DMS153 treated with DMSO at 0.1 percent for 48 hours (cell line): ENCODE results near the gene SNPH.
"Not testable (repeated sequence)": the region's sequence is repeated elsewhere in the genome, so short reads cannot be mapped to it uniquely, and the experiment has no call there.

ENCODE experiments used
- DNase-seq: peaks from one replicate; lab custom pipeline; 2025; ENCODE audit not compliant: unreplicated experiment; lab: John Stamatoyannopoulos, UW

The SNPH gene, protein sequence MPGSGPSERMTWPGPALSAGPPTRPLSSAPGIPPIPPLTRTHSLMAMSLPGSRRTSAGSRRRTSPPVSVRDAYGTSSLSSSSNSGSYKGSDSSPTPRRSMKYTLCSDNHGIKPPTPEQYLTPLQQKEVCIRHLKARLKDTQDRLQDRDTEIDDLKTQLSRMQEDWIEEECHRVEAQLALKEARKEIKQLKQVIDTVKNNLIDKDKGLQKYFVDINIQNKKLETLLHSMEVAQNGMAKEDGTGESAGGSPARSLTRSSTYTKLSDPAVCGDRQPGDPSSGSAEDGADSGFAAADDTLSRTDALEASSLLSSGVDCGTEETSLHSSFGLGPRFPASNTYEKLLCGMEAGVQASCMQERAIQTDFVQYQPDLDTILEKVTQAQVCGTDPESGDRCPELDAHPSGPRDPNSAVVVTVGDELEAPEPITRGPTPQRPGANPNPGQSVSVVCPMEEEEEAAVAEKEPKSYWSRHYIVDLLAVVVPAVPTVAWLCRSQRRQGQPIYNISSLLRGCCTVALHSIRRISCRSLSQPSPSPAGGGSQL

DNA sequence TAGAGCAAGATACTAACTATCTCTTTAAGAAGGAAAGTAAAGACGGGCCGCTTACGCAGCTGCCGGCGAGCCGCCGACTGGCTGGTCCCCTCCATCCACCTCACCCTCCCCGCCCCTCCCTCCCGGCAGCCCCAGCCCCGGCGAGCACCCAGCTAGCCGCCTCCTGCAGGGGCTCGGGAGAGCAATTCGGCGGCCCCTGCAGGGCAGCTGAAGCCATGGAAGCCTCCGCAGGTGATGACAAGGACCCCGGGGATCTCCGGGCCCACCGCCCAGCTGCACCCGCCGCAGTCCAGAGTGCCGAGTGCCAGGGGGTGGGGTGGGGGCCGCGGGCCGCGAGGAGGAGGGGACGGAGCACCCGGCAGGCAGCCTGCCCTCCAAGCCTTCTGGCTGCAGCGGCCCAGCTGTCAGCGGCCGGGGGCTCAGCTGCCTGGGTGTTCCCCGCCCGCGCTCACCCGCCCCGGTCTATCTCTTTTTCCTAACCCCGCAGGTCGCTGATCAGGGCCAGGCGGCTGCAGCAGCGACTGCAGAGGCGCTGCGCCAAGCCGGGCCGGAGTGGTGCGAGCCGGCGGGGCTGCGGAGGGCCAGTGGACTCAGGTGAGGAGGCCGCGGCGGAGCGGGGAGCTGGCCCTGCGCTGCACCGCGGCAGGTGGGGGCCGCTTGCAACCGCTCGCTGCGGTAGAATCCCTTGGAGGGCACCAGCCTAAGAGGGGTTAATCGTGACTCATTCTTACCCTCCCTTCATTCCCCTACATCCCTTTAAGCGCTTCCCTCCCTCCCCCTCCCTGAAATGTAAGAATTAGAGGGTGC, at the start of gene SNPH:
SNPH (plus strand) TSS at position 128 of the 807 bp plus-strand sequence. CDS start 29,946 bp downstream, outside the sequence.
- DNase-seq = peak; percentile 11

DNA sequence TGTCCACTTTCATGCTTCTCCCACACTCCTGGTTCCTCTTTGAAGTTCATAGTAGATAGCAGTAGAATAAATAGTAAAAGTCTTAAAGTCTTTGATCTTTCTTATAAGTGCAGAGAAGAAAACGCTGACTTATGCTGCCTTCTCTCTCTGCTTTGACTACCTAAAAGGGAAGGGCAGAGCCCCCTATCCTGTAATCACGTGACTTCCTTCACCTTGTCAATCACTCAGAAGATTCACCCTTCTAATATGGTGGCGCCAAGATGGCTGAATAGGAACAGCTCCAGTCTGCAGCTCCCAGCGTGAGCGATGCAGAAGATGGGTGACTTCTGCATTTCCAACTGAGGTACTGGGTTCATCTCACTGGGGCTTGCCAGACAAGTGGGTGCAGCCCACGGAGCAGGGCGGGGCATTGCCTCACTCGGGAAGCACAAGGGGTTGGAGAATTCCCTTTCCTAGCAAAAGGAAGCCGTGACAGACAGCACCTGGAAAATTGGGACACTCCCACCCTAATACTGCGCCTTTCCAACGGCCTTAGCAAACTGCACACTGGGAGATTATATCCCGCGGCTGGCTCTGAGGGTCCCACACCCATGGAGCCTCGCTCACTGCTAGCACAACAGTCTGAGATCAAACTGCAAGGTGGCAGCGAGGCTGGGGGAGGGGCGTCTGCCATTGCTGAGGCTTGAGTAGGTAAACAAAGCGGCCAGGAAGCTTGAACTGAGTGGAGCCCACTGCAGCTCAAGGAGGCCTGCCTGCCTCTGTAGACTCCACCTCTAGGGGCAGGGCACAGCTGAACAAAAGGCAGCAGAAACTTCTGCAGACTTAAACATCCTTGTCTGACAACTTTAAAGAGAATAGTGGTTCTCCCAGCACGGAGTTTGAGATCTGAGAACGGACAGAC, 49.3 kb upstream of the SNPH start:
- not testable (repeated sequence) for DNase-seq

DNA sequence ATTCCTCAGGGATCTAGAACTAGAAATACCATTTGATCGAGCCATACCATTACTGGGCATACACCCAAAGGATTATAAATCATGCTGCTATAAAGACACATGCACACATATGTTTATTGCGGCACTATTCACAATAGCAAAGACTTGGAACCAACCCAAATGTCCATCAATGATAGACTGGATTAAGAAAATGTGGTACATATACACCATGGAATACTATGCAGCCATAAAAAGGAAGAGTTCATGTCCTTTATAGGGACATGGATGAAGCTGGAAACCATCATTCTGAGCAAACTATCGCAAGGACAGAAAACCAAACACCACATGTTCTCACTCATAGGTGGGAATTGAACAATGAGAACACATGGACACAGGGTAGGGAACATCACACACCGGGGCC, 43.3 kb upstream of the SNPH start:
- not testable (repeated sequence) for DNase-seq

DNA sequence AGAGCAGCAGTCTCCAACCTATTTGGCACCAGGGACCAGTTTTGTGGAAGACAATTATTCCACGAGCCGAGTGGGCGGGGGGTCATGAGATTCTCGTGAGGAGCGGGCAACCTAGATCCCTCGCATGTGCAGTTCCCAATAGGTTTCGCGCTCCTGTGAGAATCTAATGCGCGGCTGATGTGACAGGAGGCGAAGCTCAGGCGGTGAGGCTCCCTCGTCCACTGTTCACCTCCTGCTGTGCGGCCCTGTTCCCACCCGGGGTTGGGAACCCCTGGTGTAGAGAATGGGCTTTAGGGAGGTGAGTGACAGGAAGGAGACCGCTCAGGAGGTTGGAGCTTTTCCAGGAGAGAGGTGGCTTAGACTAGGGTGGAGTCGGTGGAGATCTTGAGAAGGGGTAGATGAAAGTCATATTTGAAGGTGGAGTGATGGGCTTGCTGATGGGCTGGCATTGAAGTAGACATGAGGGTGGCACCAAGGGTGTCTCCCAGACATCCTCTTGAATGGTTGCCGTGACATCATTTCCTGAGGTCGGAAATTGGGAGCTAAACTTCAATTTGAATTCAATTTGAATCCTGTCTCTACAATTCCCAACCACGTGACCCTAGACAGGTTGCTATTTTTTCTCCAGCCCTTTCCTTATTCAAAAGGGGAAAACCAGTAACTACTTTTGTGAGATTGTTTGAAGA, 41.7 kb upstream of the SNPH start:
- DNase-seq = no peak

DNA sequence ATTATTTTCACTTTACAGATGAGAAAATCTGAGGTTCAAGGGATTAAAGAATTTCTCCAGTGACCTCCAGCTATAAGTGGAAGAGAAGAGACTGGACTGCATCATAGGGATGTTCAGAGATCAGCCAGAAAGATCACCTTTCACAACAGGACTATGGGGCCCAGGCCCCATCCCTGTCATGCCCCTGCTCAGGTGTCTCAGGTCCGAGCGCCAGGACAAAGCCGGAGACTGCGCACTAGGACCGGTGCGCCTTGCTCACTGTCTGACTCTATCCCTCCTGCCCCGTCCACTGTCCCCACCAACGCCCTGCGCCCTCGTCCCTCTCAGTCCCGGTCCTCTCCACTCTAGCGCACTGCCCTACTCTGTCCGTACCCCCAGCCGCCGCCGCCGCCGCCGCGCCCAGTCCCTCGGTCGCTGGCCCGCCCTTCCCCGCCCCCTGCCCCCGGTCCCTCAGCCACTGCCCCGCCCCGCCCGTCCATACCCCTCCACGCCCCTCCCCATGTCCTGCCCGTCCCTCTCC, 40.8 kb upstream of the SNPH start:
- peak; percentile 16 for DNase-seq

DNA sequence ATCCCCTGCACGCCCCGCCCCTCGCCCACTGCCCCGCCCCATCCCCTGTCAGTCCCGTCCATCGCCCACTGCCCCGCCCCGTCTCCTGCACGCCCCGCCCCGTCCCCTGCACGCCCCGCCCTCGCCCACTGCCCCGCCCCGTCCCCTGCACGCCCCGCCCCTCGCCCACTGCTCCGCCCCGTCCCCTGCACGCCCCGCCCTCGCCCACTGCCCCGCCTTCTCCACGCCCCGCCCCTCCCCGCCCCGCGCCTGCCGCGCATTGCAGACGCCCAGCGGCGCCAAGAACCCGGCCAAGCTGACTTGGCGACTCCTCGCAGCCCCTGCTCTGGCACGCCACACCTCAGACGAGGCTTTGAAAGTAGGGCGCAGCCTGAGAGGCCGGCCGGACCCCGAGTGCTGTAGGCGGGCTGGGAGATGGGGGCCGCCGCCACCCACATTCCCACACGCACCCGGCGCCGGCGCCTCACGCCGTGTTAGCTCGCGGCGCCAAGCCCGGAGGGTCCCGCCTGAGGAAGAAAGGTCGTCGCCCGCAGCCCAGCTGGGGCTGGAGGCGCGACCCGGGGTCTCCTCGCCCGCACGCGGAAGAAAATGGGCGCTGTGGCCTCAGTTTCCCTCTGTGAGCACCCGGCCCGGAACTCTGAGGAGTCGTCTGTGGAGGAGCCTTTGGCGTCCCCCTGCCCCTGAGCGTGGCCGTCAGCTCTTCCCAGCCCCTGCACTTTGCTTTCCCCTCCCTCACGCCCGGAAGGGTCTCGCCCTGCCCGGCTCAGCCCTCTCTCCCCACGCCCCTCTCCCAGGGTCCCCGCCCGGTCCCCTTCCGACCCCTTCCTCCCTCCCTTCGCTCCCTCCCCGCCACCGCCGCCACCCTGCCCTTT, 40.1 kb upstream of the SNPH start, which contains the start of gene RAD21L1:
RAD21L1 (plus strand) TSS at position 262 of the 872 bp plus-strand sequence. CDS start 2,410 bp downstream, outside the sequence.
- no peak for DNase-seq

DNA sequence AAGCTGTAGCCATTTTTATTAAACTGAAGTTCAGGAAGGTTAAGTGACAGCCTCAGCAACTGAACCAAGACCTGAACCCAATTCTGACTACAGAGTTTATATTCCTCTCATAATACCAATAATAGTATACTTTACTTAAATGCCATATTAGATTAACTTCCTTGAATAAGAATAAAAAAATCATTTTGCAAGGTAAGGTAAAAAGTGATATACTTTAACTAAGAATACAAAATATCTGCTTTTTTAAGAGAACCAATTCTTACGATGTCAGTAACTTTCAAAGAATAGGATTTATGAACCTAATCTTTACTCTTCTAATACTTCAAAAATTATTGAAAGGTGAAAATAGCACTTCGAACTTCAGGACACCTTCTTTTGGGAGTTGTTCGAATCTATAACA, 36.6 kb upstream of the SNPH start:
- DNase-seq = no peak

DNA sequence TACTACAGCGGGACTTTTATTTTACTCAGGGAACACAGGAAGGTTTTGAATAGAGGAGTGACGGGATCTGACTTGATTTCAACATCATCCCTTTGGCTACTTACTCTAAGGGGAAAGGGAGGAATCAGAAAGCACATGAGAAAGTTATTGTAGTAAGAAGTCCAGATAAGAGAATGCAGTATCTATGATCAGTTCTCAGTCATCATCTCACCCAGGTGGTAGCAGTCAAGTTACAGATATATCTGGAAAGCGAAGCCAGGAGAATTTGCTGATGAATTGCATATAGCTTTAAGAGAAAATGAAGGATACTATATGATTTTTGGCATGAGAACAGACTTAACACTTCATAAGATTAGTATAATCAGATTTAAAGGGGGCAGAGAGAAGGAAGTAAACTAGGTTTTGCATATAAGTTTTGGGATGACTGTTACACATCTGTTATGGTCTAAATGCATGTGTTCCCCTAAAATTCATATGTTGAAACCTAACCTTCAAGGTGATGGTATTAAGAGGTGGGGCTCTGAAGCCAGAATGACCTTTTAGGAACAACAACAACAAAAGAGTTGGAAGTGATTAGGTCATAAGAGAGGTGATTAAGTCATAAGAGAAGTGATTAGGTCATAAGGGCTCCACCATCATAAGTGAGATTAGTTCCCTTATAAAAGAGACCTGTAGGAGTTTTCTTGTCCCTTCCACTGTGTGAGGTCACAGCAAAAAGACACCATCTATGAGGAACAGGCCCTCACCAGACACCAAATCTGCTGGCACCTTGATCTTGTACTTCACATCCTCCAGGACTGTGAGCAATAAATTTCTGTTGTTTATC, 33.6 kb upstream of the SNPH start:
- DNase-seq = no peak

DNA sequence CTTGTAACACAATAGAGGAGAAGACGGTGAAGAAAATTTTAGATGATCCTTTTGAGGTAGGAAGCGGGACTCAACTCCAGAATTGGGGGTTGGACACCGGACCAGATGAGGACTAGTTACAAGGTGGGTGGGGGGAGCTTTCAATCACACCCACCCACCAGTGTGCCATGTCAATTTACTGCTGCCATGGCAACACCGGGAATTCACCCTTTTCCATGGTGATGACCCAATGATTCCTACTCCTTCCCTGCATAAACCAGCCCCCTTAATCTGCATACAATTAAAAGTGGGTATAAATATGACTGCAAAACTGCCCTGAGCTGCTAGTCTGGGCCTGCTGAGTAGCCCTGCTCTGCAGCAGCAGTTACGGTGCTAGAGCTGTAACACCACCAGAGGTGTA, 25.5 kb upstream of the SNPH start:
- no peak for DNase-seq

DNA sequence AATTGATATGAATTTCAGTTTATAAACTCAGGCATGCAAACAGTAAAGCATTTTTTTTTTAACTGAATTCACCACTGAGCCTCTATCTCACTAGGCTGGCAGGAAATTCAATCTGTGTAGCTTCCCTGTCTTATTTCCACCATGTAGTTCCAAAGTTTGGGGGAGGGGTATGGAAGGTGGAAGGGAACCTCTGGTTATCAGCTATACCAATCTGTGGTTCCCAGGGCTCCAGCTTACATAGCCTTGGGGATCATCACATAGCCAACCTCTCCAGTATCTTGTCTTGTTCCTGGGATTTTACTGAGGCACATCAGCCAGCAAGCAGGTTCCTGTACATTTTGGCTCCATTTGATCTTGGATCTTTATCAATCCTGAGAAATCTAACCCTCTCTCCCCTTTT, 24.6 kb upstream of the SNPH start:
- no peak for DNase-seq

DNA sequence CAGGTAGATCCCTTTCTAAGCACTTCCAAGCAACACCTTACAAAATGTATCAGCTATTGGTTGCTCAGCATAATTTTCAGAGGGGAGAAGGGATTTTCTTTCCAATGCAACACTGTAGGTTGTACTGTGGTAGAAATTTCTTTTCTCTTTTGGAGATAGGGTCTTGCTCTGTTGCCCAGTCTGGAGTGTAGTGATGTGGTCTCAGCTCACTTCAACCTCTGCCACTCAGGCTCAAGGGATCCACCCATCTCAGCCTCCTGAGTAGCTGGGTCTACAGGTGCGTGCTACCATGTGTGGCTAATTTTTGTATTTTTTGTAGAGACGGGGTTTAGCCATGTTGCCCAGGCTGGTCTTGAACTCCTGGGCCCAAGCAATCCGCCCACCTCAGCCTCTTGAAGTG, 24.0 kb upstream of the SNPH start:
- no peak for DNase-seq

DNA sequence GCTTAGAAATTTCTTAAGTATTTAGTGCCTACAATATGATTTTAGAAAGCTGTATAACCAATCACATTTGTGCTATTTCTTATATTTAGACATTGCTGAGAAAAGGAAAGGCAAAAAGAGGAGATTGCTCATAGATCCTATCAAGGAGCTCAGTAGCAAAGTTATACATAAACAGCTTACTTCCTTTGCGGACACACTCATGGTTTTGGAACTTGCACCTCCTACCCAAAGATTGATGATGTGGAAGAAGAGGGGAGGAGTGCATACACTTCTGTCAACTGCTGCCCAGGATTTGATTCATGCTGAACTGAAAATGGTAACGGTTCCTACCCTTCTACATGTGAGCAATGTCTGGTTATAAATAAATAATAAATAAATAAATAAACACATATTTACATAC, 23.6 kb upstream of the SNPH start:
- DNase-seq = no peak

DNA sequence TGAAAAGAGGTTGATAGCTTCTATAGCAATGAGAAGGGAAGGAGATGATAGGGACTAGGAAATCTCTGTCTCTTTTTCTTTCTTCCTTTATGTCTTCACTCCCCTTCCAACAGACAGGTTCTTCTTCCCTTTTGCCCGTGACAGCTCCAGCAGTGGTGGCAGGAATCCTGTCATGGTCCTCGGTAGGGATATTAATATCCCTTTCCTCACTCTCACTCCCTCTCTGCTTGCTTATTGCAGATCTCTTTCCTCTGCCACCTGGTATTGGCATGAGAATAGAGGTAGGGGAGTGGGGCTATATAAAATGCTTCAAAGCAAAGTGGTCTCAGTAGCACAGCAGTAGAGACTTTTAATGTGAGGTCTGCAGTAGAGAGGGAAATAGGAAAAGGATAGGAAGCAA, 20.5 kb upstream of the SNPH start:
- no peak for DNase-seq

DNA sequence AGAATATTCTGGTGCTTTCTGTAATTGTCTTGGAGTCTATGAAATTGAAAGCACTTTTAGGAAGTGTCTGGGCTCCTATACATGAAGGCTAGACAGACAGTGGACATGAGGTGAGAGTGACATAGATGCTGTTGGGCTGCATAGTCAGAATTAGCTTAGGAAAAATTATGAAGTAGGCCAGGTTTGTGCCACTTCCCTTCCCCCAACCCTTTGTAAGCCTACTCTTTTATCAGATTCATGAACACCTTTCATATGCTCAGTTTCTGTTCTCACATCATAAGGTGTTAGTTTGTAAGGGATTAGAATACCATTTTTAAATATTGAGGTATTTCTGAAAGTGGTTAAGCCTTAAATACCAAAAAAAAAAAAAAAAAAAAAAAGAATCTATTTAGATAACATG, 18.4 kb upstream of the SNPH start:
- DNase-seq = no peak

DNA sequence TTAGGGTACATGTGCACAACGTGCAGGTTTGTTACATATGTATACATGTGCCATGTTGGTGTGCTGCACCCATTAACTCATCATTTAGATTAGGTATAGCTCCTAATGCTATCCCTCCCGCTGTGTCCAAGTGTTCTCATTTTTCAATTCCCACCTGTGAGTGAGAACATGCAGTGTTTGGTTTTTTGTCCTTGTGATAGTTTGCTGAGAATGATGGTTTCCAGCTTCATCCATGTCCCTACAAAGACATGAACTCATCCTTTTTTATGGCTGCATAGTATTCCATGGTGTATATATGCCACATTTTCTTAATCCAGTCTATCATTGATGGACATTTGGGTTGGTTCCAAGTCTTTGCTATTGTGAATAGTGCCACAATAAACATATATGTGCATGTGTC, 15.8 kb upstream of the SNPH start:
- not testable (repeated sequence) for DNase-seq

DNA sequence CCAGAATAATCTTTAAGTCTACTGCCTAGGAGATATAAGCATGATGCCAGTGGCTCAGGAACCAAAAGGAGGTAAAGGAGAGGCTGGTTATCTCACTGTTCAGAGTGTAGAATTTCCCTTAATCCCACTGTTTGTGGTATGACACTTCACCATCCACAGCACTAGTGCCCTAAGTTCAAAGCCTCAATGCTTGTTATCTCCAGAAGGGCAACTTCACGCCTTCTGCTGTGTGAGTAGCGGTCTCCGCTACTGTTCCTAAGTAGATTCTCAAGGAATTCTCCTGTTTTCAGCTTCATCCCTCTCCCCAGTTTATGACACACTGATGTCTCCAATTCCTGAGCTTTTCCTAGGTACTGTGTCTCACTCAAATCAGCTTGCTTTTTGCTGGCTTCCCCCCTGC, 13.7 kb upstream of the SNPH start:
- DNase-seq = no peak

DNA sequence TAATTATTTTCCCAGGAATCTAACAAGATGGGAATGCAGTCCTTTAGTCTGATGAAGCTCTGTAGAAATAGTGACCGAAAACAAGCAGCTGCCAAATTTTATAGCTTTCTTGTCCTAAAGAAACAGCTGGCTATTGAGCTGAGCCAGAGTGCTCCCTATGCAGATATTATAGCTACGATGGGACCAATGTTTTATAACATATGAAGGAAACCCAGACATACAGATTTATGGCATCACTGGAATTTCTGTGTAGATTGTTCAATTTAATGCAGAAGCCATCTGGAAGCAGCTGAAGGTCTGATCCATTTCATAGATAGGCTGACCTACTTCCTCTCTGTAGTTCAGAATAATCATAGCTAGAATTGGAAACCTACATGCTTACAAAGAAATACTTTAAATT, 11.8 kb upstream of the SNPH start:
- no peak for DNase-seq

DNA sequence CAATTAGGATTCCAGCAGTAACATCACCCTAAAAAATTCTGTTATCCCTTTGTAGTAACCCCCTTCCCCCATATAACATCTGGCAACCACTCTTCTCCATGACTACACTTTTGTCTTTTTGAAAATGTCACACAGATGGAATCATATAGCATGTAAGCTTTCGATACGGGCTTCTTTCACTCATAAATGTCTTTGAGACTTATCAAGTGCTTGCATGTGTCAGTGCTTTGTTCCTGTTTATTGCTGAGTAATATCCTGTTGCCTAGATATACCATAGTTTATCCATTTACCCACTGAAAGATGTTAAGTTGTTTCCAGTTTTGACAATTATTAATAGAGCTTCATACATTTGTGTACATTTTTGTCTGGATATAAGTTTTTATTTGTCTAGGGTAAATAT, 10.4 kb upstream of the SNPH start:
- DNase-seq = no peak
